Stimulated activated CD8-positive, alpha-beta memory T cell treated with anti-CD3 and anti-CD28 coated beads, Interleukin-12 subunit alpha, Interleukin-12 subunit beta, amount 100 ng/mL, for 4 hours (primary cell): ENCODE results near the gene AHSA1.
"Not testable (repeated sequence)": the region's sequence is repeated elsewhere in the genome, so short reads cannot be mapped to it uniquely, and the experiment has no call there.

Experiments
- DNase-seq: peaks from one replicate; pipeline ENCODE4 v3.0.0-alpha.2; 2020; ENCODE audit warnings: low read depth

AHSA1 gene

DNA sequence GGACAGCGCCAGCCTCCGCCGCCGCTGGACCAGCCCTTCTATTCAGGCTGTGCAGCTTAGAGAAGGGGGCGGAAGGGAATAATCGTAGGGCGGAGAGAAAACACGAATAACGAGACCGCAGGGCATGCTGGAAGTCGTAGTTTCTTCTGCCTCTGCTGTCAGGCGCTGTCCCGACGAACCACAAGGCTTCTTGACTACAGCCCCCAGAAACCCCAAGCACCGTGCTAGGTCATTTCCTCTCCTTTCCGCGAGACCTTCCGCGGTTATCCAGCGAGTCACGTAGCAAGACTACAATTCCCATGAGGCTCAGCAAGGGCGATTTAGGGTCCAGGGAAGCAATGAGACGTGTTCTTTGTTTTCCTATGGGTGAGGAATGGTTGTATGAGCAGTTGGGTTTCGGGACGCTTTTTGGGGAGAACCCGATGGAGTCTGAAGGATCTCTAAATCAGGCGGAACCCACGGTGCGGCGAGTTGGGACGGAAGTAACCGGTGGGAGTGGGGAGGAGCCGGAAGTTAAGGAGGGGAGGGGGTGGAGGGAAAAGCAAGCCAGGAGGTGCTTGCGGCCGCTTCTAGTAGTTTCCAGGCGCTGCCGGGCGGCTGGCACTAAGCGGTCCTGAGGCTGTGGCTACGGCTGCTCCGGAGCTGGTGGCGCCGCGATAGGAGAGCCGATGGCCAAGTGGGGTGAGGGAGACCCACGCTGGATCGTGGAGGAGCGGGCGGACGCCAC is at the start of gene AHSA1, which contains the start of gene VIPAS39:
Gene AHSA1 (plus strand): TSS at position 572 of the 727 bp plus-strand sequence. CDS start 97 bp downstream, at position 669.
Gene VIPAS39 (minus strand): TSS at position 80 of the 727 bp plus-strand sequence. CDS start 3,499 bp downstream, outside the sequence.
- DNase-seq = peak; percentile 85

DNA sequence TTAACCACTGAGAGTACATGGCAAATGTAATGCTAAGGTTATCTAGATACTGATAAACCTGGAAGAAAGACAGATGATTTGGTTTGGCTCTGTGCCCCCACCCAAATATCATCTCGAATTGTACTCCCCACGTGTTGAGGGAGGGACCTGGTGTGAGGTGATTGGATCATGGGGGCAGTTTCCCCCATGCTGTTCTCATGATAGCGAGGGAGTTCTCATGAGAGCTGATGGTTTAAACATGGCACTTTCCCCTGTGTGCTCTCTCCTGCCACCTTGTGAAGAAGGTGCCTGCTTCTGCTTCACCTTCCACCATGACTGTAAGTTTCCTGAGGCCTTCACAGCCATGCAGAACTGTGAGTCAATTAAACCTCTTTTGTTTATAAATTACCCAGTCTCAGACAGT is 48.8 kb upstream of the AHSA1 start:
- no peak for DNase-seq

- DNase-seq = not testable (repeated sequence)
Observed at GRCh38 chr14:77415403-77416030, 42.4 kb upstream of the AHSA1 start.

DNA sequence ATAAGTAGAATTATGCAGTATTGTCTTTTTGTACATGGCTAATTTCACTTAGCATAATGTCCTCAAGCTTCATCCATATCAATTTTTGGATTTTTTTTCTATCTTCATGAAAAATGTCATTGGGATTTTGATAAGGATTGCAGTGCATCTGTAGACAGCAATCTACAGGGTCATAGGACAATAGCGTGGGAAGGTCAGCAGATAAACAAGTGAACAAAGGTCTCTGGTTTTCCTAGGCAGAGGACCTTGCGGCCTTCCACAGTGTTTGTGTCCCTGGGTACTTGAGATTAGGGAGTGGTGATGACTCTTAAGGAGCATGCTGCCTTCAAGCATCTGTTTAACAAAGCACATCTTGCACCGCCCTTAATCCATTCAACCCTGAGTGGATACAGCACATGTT is 41.8 kb upstream of the AHSA1 start:
- DNase-seq = not testable (repeated sequence)

DNA sequence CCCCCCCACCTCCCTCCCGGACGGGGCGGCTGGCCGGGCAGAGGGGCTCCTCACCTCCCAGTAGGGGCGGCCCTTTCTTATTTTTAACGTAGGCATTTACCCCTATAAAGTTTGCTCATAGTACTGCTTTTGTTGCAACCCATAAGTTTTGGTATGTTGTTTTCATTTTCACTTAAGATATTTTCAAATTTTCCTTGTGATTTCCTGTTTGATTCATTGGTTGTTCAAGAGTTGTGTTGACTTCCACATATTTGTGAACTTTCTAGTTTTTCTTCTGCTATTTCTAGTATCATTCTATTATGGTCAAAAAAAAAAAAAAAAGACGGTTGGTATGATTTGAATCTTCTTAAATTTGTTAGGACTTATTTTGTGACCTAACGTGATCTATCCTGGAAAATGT is 41.1 kb upstream of the AHSA1 start:
- no peak for DNase-seq

- no peak for DNase-seq
Observed at GRCh38 chr14:77421201-77421600, 36.7 kb upstream of the AHSA1 start.

DNA sequence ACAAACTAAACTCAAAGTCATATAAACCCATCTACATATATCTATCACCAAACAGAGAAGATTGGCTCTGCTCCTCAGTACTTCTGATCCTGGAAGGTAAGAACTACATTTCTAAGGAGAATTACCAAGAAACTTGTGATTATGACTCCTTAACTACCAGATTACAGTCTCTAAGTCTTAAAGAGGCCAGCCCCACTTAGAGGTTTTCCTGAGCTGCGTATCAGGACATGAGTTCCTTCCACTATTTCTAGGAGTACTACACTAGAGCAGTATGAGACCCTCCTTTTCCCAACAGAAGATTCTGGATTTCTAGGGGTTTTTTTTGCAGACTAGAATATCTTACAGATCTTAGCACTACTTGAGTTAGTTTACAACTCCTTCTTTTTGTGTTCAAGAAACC is 34.5 kb upstream of the AHSA1 start, which contains the start of gene NOXRED1:
Gene NOXRED1 (minus strand): TSS at position 101 of the 400 bp plus-strand sequence. CDS start 634 bp downstream, outside the sequence.
- DNase-seq = no peak

DNA sequence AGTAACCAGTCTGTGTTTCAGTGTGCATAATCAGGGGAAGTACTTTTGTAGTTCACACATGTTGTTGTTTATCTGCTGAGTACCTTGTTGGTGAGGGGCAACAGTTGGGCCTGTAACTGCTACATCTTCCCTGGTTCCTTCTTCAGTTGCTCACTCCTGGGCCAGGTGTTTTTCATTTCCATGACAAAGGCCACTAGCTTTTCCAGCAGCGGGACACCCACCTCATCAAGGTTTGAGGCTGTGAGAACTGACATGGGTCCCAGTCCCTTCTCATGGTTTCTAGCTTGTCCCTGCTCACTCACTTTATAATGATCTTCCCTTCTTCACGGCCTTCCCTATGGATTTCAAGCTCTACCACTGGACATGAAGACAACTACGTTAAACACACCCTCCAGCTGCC is 33.0 kb upstream of the AHSA1 start:
- no peak for DNase-seq

DNA sequence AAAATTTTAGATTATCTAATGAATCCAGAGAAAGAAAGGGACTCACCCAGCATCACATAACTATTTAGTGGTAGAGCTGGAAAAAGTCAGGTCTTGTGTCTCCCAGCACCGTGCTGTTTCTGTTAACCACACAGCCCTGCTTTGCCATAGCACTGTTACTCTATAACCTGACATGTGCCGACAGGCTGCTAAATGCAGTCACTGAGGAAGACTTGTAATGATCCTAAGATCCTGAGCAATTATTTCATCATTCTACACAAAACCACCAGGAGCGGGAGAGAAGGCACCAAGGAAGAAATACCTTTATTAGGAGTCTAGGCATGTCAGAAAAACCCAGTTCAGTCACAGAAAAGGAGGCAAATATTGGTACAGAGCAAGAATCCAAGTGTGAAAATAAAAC is 31.5 kb upstream of the AHSA1 start:
- DNase-seq = no peak

DNA sequence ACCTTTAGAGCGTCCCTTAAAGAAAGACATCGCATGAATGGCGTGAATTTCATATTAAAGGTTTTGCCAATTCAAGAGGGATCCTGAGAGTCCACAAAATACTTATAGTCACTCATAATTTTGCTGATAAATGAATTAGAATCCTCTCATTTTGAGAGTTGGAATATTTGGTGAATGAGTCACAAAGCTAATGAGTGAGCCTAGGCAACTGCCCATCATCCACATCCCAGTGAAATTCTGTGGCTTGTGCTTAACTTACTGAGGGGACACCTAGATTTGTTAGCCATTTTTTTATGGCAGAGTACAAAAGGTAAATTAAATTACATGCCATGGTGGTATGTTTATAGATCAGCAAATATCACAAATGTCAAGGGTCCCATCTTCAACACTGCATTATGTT is 21.9 kb upstream of the AHSA1 start:
- DNase-seq = no peak

DNA sequence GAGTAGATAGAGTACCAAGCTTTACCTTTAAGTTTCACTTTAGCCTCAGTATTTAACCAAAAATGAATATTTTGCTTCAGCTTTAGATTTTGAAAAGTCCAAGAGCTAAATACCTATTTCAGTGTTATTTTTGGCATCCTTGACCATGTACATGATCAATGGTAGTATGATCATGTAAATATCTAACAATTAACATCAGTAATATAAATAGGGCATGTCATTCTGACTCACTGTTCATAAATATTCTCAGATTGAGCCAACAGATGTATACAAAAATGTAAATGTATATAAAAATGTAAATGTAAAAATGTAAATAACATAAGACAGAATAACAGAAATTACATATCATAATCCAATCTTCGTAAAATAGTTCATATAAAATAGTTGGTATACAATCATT is 19.3 kb upstream of the AHSA1 start:
- DNase-seq = no peak

GRCh38 chr14:77439861-77440260 is 18.0 kb upstream of the AHSA1 start:
- DNase-seq = no peak

DNA sequence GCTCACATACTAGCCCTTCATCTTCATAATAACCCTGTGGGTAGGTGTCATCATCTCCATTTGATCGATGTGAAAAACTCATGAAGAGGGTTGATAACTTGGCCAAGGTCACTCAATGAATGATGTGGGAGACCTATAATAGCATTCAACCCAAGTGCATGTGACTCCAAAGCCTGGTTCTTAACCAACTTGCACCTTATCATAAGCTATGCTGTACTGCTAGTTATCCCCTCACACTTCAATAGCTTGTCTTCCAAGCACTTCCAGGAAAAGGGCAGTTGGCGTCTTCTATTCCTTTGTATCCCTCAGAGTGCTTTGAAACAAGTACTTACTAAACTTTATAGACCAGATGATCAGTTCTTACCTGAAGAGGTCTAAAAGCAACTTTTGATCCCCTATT is 15.7 kb upstream of the AHSA1 start:
- DNase-seq = no peak

DNA sequence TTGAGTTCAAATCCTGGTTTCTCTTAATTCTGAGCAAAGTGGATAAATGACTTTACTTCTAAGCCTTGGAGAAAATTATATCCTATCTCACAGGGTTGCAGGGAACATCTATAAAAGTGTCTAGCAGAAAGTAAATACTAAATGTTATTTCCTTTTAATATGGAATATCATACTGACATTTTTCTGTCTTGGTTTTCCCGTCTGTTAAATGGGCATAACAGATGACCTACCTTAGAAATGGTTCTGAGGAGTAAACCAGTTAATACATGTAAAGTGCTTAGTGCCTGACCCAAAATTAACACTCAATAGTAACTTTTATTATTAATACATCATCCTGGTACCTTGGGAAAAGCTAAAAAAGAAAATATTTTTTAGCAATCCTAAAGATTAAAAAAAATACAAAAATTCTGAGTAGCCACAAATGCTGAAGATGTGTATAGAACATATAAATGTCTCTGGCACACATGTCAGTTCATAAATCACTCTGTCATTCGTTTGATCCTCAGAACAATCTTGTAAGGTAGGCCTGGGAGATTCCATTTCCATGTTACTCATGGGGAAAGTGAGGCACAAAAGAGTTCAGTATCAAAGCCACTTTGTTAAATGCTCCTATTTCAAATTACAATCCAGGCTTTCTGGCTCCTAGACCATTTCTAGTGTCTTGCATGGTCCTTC is 1.8 kb upstream of the AHSA1 start:
- DNase-seq = no peak

- no peak for DNase-seq
Observed at GRCh38 chr14:77457115-77457521, 775 bp upstream of the AHSA1 start.

DNA sequence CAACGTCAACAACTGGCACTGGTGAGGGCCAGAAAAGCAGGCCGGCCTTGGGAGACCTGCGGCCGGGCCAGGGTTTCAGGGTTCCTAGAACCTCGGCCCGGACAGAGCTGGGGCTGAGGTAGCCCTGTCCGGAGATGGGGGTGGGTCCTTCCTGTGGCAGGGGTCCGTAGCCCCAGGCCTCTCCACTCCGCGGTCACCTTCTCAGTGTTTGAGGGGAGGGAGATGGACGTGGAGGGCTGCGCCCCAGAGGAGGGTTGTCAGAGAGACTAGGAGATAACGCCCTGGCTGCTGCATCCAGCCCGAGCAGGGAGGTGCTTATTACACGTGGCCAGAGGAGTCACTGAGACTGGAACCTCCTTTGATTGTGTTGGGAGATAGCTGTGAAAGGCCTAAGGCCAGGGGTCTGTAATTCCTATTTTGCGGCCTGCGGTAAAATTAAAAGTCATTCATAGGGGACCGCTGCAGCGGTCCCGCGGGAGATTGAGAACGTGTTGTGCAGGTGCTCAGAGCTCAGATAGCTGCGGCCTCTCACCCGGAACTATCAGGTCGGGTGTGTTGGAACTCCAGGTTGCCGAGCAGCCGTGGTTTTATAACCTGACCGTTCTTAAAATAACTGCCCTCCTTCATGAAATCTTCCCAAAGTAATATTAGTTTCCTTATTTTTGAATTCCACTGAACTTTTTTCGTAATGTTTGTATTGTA is 507 bp downstream of the AHSA1 start:
- no peak for DNase-seq

GRCh38 chr14:77459072-77459723 is 1.3 kb downstream of the AHSA1 start:
- DNase-seq = peak; percentile 17

GRCh38 chr14:77467801-77468200 is 9.9 kb downstream of the AHSA1 start:
- DNase-seq = no peak

DNA sequence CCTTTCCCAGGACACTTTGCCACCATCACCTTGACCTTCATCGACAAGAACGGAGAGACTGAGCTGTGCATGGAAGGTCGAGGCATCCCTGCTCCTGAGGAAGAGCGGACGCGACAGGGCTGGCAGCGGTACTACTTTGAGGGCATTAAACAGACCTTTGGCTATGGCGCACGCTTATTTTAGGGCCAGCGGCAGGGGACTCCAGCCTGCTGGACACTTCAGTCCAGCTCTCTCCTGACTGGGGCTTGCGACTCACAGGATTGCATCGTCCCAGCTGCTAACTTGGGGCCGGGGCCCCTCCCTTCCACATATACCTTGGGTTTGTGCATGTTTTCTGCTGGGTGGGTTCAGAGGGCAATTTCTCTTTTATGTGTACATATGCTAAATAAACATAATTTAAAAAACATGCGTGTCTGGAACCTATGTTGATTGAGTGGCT is 11.2 kb downstream of the AHSA1 start:
- no peak for DNase-seq

GRCh38 chr14:77469539-77469938 is 11.6 kb downstream of the AHSA1 start:
- no peak for DNase-seq

DNA sequence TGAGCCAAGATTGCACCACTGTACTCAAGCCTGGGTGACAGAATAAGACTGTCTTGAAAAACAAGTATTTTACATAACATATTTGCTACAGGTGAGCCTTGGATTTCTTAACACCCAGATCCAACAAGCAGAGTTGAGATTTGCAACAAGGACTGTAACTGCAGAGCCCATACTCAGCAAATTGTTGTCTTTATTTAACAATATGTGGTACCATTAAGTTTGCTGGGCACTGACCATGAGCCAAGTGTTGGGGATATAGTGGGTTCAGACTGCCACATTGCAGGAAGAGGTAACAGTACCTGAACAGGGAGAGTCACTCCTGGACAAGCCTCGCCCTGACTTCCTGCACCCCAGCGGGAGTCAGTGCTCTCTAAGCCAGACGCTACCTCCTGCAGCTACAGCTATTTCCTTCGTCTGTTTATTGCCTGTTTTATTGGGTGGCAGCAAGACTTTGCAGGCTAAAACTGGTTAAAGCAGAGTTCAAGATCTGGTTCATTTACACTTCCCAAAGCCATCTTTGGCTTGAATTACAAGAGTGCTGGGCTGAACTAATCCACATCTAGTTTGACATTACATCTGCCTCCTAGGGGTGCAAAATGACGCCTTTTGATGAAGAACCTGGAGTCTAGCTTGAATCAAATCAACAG is 12.5 kb downstream of the AHSA1 start:
- DNase-seq = no peak
